GM21825 (cell line): ENCODE measurements around the gene ANTXR2.
"Not testable (repeated sequence)": the region's sequence is repeated elsewhere in the genome, so short reads cannot be mapped to it uniquely, and the experiment has no call there.

ENCODE experiments used
- ATAC-seq: cut with Tn5 transposase; IDR thresholded peaks from one replicate; pipeline ENCODE4 v1.9.1; 2021; ENCODE audit warnings: mild to moderate bottlenecking, moderate library complexity; ENCODE audit not compliant: unreplicated experiment

The ANTXR2 gene

GRCh38 chr4:79996851-79997250 is 76.2 kb downstream of the ANTXR2 start:
- ATAC-seq, result no peak

- no peak for ATAC-seq
Measured at GRCh38 chr4:79993476-79993875, 79.6 kb downstream of the ANTXR2 start.

- ATAC-seq, result no peak
Measured at GRCh38 chr4:79991601-79992000, 81.4 kb downstream of the ANTXR2 start.

GRCh38 chr4:79991100-79991499 is 81.9 kb downstream of the ANTXR2 start:
- ATAC-seq, result not testable (repeated sequence)

GRCh38 chr4:79987401-79987800 is 85.6 kb downstream of the ANTXR2 start:
- ATAC-seq, result no peak

- ATAC-seq, result no peak
Measured at GRCh38 chr4:79983431-79983830, 89.6 kb downstream of the ANTXR2 start.

GRCh38 chr4:79982601-79983322 is 90.3 kb downstream of the ANTXR2 start:
- ATAC-seq, result no peak

GRCh38 chr4:79980448-79980847 is 92.6 kb downstream of the ANTXR2 start:
- no peak for ATAC-seq

- ATAC-seq, result no peak
Measured at GRCh38 chr4:79979785-79980437, 93.1 kb downstream of the ANTXR2 start.

GRCh38 chr4:79977131-79977840 is 95.7 kb downstream of the ANTXR2 start:
- ATAC-seq, result no peak

- no peak for ATAC-seq
Measured at GRCh38 chr4:79964400-79965211, 108.4 kb downstream of the ANTXR2 start.

- ATAC-seq, result no peak
Measured at GRCh38 chr4:79964020-79964399, 109.0 kb downstream of the ANTXR2 start.

GRCh38 chr4:79959652-79960051 is 113.4 kb downstream of the ANTXR2 start:
- ATAC-seq, result no peak

GRCh38 chr4:79958466-79959264 is 114.4 kb downstream of the ANTXR2 start:
- ATAC-seq, result no peak

GRCh38 chr4:79949178-79949577 is 123.9 kb downstream of the ANTXR2 start:
- no peak for ATAC-seq

GRCh38 chr4:79948739-79949138 is 124.3 kb downstream of the ANTXR2 start:
- ATAC-seq, result no peak

GRCh38 chr4:79948261-79948660 is 124.8 kb downstream of the ANTXR2 start:
- ATAC-seq, result no peak

GRCh38 chr4:79947386-79947785 is 125.6 kb downstream of the ANTXR2 start:
- ATAC-seq, result no peak

- ATAC-seq, result no peak
Measured at GRCh38 chr4:79935274-79935673, 137.8 kb downstream of the ANTXR2 start.

- no peak for ATAC-seq
Measured at GRCh38 chr4:79934660-79935059, 138.4 kb downstream of the ANTXR2 start.
